KMS-11 (cell line): ENCODE results near the gene TSPAN11.

Source experiments
- H2AFZ ChIP-seq: fragments of 200-600 bp; sonication (generic); 2 replicates; pipeline ENCODE4 v1.6.1; 2016; ENCODE audit warnings: antibody characterized with exemption, mixed run types, low read depth
- H3K27ac ChIP-seq: fragments of 200-600 bp; sonication (generic); 2 replicates; pipeline ENCODE4 v1.6.1; 2016; ENCODE audit warnings: mild to moderate bottlenecking, mixed run types
- H3K27me3 ChIP-seq: fragments of 200-600 bp; sonication (generic); 2 replicates; pipeline ENCODE4 v1.6.1; 2017; ENCODE audit warnings: mild to moderate bottlenecking, low read depth, mixed run types, moderate library complexity; ENCODE audit not compliant: insufficient read depth
- H3K36me3 ChIP-seq: fragments of 200-600 bp; sonication (generic); 2 replicates; pipeline ENCODE4 v1.6.1; 2017; ENCODE audit warnings: mild to moderate bottlenecking, mixed run types; ENCODE audit not compliant: insufficient read depth
- H3K4me1 ChIP-seq: fragments of 200-600 bp; sonication (generic); 2 replicates; pipeline ENCODE4 v1.6.1; 2016; ENCODE audit warnings: mild to moderate bottlenecking, low read depth, mixed run types; ENCODE audit not compliant: poor library complexity, severe bottlenecking
- H3K4me2 ChIP-seq: fragments of 200-600 bp; sonication (generic); 2 replicates; pipeline ENCODE4 v1.7.0; 2016; ENCODE audit warnings: mild to moderate bottlenecking, mixed run types
- H3K4me3 ChIP-seq: fragments of 200-600 bp; sonication (generic); IDR thresholded peaks from 2 replicates; pipeline ENCODE4 v1.6.1; 2017; ENCODE audit warnings: low read depth, low read length, mixed read lengths; ENCODE audit not compliant: insufficient read depth
- H3K79me2 ChIP-seq: fragments of 200-600 bp; sonication (generic); 2 replicates; pipeline ENCODE4 v1.6.1; 2016; ENCODE audit warnings: low read depth, mixed run types; ENCODE audit not compliant: insufficient read depth
- H3K9ac ChIP-seq: fragments of 200-600 bp; sonication (generic); 2 replicates; pipeline ENCODE4 v1.6.1; 2016; ENCODE audit warnings: mild to moderate bottlenecking, mixed run types
- H4K20me1 ChIP-seq: fragments of 200-600 bp; sonication (generic); 2 replicates; pipeline ENCODE4 v1.6.1; 2016; ENCODE audit warnings: mild to moderate bottlenecking, mixed run types; ENCODE audit not compliant: insufficient read depth
- CTCF ChIP-seq: fragments of 200-600 bp; sonication (generic); conservative IDR thresholded peaks from 2 replicates; pipeline ENCODE4 v1.6.1; 2017; ENCODE audit warnings: low read depth, mild to moderate bottlenecking, antibody characterized with exemption, low read length, moderate library complexity, mixed read lengths

TSPAN11 gene

GRCh38 chr12:31007636-31008175 lies 81.2 kb downstream of the TSPAN11 start:
- Histone ChIP-seq H3K79me2 (no peaks in the 10 kb centered on the region), H2AFZ (no peak overlapping the region), H3K27ac (no peak overlapping the region), H3K9ac (no peak overlapping the region), H3K36me3 (no peaks in the 10 kb centered on the region), H3K4me1 (peaks cover 8% of the 10 kb centered on the region), H3K4me2 (no peak overlapping the region), H4K20me1 (no peaks in the 10 kb centered on the region), H3K4me3 (no peak overlapping the region), H3K27me3 (no peaks in the 10 kb centered on the region)
- TF ChIP-seq CTCF, result no peak

- no peaks in the 10 kb centered on the region for H4K20me1 ChIP-seq
- no peak overlapping the region for H3K9ac ChIP-seq
- H3K4me2 ChIP-seq, result no peak overlapping the region
- no peaks in the 10 kb centered on the region for H3K79me2 ChIP-seq
- H3K27ac ChIP-seq, result no peak overlapping the region
- TF ChIP-seq CTCF, result no peak
- H3K27me3 ChIP-seq, result no peaks in the 10 kb centered on the region
- H3K4me3 ChIP-seq, result no peak overlapping the region
- peaks cover 8% of the 10 kb centered on the region for H3K4me1 ChIP-seq
- no peak overlapping the region for H2AFZ ChIP-seq
- no peaks in the 10 kb centered on the region for H3K36me3 ChIP-seq
Measured at GRCh38 chr12:31008241-31008761, 81.8 kb downstream of the TSPAN11 start.

GRCh38 chr12:31008961-31009840 lies 82.7 kb downstream of the TSPAN11 start:
- no peak overlapping the region for H3K9ac ChIP-seq
- peaks cover 8% of the 10 kb centered on the region for H3K4me1 ChIP-seq
- no peaks in the 10 kb centered on the region for H4K20me1 ChIP-seq
- no peak for TF ChIP-seq CTCF
- H3K4me3 ChIP-seq, result no peak overlapping the region
- no peaks in the 10 kb centered on the region for H3K36me3 ChIP-seq
- no peaks in the 10 kb centered on the region for H3K79me2 ChIP-seq
- no peak overlapping the region for H2AFZ ChIP-seq
- H3K27ac ChIP-seq, result no peak overlapping the region
- H3K4me2 ChIP-seq, result no peak overlapping the region
- H3K27me3 ChIP-seq, result no peaks in the 10 kb centered on the region

DNA sequence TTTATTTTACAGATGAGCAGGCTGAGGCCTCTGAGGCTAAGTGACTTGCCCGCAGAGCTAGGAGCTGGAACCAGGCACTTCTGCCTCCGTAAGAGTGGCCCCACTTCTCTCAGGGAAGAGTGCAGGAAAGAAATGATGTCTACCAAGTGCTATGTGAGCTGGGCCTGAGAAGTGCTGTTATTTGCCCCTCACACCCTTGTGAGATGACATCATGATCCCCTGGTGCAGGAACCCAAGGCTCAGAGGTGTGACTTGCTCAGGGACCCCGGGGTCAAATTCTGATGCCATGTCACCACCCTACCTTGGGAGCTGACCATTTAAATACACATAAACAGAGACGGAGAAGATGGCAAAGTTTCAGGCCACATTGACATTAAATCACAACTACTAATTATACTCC lies 83.4 kb downstream of the TSPAN11 start:
- Histone ChIP-seq H3K79me2 (no peaks in the 10 kb centered on the region), H3K27ac (no peak overlapping the region), H4K20me1 (no peaks in the 10 kb centered on the region), H3K4me3 (no peak overlapping the region), H2AFZ (no peak overlapping the region), H3K4me2 (no peak overlapping the region), H3K27me3 (no peaks in the 10 kb centered on the region), H3K36me3 (no peaks in the 10 kb centered on the region), H3K4me1 (peaks cover 8% of the 10 kb centered on the region), H3K9ac (no peak overlapping the region)
- no peak for TF ChIP-seq CTCF
